Neural cell (in vitro differentiated cells): ENCODE data around the gene LRIG1. TPM values are rescaled to one million over a fixed set of nuclear protein-coding genes. Genes with fewer than 3 reads are reported as not detected.

Experiments
- H2AFZ ChIP-seq: fragments of 200-600, 300-800 bp; sonication (generic), shearing (Covaris generic); 2 replicates; pipeline ENCODE4 v1.6.0; 2014; ENCODE audit warnings: low read depth, mild to moderate bottlenecking, antibody characterized with exemption, low read length, moderate library complexity
- H3F3A ChIP-seq: fragments of 200-600 bp; shearing (Covaris generic); 2 replicates; pipeline ENCODE4 v1.6.1; 2016; ENCODE audit warnings: mild to moderate bottlenecking, moderate library complexity, mixed read lengths, antibody characterized with exemption, low read length; ENCODE audit not compliant: insufficient read depth, poor library complexity, severe bottlenecking
- H3K27ac ChIP-seq: fragments of 200-600, 300-800 bp; sonication (generic), shearing (Covaris generic); 2 replicates; pipeline ENCODE4 v1.5.1; 2014; ENCODE audit warnings: mild to moderate bottlenecking, low read length, moderate library complexity
- H3K27me3 ChIP-seq: fragments of 300-800, 200-600 bp; sonication (generic), shearing (Covaris generic); 2 replicates; pipeline ENCODE4 v1.6.0; 2014; ENCODE audit warnings: mild to moderate bottlenecking, low read depth, low read length, moderate library complexity; ENCODE audit not compliant: insufficient read depth
- H3K36me3 ChIP-seq: fragments of 300-800, 200-600 bp; sonication (generic), shearing (Covaris generic); 2 replicates; pipeline ENCODE4 v1.5.1; 2014; ENCODE audit warnings: mild to moderate bottlenecking, antibody characterized with exemption, low read length, moderate library complexity; ENCODE audit not compliant: insufficient read depth
- H3K4me2 ChIP-seq: fragments of 300-800, 200-600 bp; sonication (generic), shearing (Covaris generic); 2 replicates; pipeline ENCODE4 v1.6.0; 2014; ENCODE audit warnings: mild to moderate bottlenecking, low read length
- H3K4me3 ChIP-seq: fragments of 300-800, 200-600 bp; sonication (generic), shearing (Covaris generic); 2 replicates; pipeline ENCODE4 v1.5.1; 2014; ENCODE audit warnings: mild to moderate bottlenecking, low read length, moderate library complexity
- H3K79me2 ChIP-seq: fragments of 200-600 bp; shearing (Covaris generic); replicated peaks from 2 replicates; pipeline ENCODE4 v1.6.0; 2014; ENCODE audit warnings: mild to moderate bottlenecking, low read length, moderate library complexity; ENCODE audit not compliant: insufficient read depth
- H3K9ac ChIP-seq: fragments of 300-800, 200-600 bp; sonication (generic), shearing (Covaris generic); 2 replicates; pipeline ENCODE4 v1.6.1; 2016; ENCODE audit warnings: mild to moderate bottlenecking, low read length, mixed read lengths
- H3K9me2 ChIP-seq: fragments of 200-600 bp; shearing (Covaris generic); 2 replicates; pipeline ENCODE4 v1.6.1; 2016; ENCODE audit warnings: mild to moderate bottlenecking, low read length, mixed read lengths; ENCODE audit not compliant: insufficient read depth
- H3K9me3 ChIP-seq: fragments of 200-600, 300-800 bp; sonication (generic), shearing (Covaris generic); 2 replicates; pipeline ENCODE4 v1.6.1; 2016; ENCODE audit warnings: mild to moderate bottlenecking, mixed run types, low read length, moderate library complexity, mixed read lengths
- H4K20me1 ChIP-seq: fragments of 200-600 bp; shearing (Covaris generic); 2 replicates; pipeline ENCODE4 v1.6.1; 2016; ENCODE audit warnings: mild to moderate bottlenecking, mixed run types; ENCODE audit not compliant: insufficient read depth
- CTCF ChIP-seq: fragments of 450-650 bp; IDR thresholded peaks from 2 replicates; pipeline ENCODE4 v1.5.1; 2014; ENCODE audit warnings: antibody characterized with exemption, mild to moderate bottlenecking, moderate library complexity; ENCODE audit not compliant: poor library complexity, severe bottlenecking
- EP300 ChIP-seq: fragments of 450-650 bp; conservative IDR thresholded peaks from 2 replicates; pipeline ENCODE4 v1.6.1; 2014; ENCODE audit warnings: antibody characterized with exemption, mild to moderate bottlenecking, moderate library complexity; ENCODE audit not compliant: poor library complexity, severe bottlenecking
- EZH2 ChIP-seq: fragments of 200-600, 300-800 bp; shearing (Covaris generic), sonication (generic); IDR thresholded peaks from 2 replicates; pipeline ENCODE4 v1.6.1; 2014; ENCODE audit warnings: antibody characterized with exemption, low read length, borderline replicate concordance, mild to moderate bottlenecking; ENCODE audit not compliant: insufficient read depth, poor library complexity, severe bottlenecking
- MXI1 ChIP-seq: fragments of 450-650 bp; conservative IDR thresholded peaks from 2 replicates; pipeline ENCODE4 v1.6.1; 2014; ENCODE audit warnings: antibody characterized with exemption, mild to moderate bottlenecking; ENCODE audit not compliant: poor library complexity, severe bottlenecking
- POLR2AphosphoS5 ChIP-seq: IDR thresholded peaks from 2 replicates; pipeline ENCODE4 v1.6.1; 2012
- RAD21 ChIP-seq: fragments of 450-650 bp; conservative IDR thresholded peaks from 2 replicates; pipeline ENCODE4 v1.6.1; 2014; ENCODE audit warnings: antibody characterized with exemption, mild to moderate bottlenecking, moderate library complexity
- REST ChIP-seq: IDR thresholded peaks from 2 replicates; pipeline ENCODE4 v1.6.1; 2012; ENCODE audit warnings: borderline replicate concordance
- SMC3 ChIP-seq: fragments of 450-650 bp; conservative IDR thresholded peaks from 2 replicates; pipeline ENCODE4 v1.6.1; 2014; ENCODE audit warnings: antibody characterized with exemption, mild to moderate bottlenecking, moderate library complexity; ENCODE audit not compliant: poor library complexity
- TAF1 ChIP-seq: IDR thresholded peaks from 2 replicates; pipeline ENCODE4 v1.6.1; 2012; ENCODE audit warnings: low read depth
- polyA plus RNA-seq: library from polyadenylated mRNA; depleted of rRNA; stranded (reverse); fragments of >200 nt; gene quantifications from 2 replicates; pipeline ENCODE4 v1.2.3, GENCODE V29; 2014

Gene LRIG1
- polyA plus RNA-seq, 1 donor from 2014 or later = 7.1 TPM

GRCh38 chr3:66492071-66492470, 8.8 kb downstream of the LRIG1 start:
- H2AFZ ChIP-seq = no peak overlapping the region

GRCh38 chr3:66490984-66491383, 9.8 kb downstream of the LRIG1 start:
- Histone ChIP-seq H4K20me1 (no peaks in the 10 kb centered on the region), H2AFZ (no peak overlapping the region), H3K4me2 (no peak overlapping the region), H3K4me3 (no peak overlapping the region), H3K9me3 (no peaks in the 10 kb centered on the region), H3K27ac (no peak overlapping the region), H3K9ac (no peak overlapping the region), H3F3A (no peaks in the 10 kb centered on the region), H3K36me3 (no peaks in the 10 kb centered on the region), H3K79me2 (peaks cover 77% of the 10 kb centered on the region), H3K27me3 (no peaks in the 10 kb centered on the region), H3K9me2 (no peaks in the 10 kb centered on the region)
- no peak for TF ChIP-seq MXI1
- no peak for TF ChIP-seq EZH2
- no peak for TF ChIP-seq RAD21
- TF ChIP-seq SMC3 = no peak
- TF ChIP-seq TAF1 = no peak
- TF ChIP-seq CTCF = no peak
- no peak for TF ChIP-seq POLR2AphosphoS5

More at GRCh38 chr3:66492071-66492470, 8.8 kb downstream of the LRIG1 start:
- H4K20me1 ChIP-seq = no peaks in the 10 kb centered on the region
- H3K27ac ChIP-seq = no peak overlapping the region
- H3K36me3 ChIP-seq = no peaks in the 10 kb centered on the region
- no peaks in the 10 kb centered on the region for H3K9me2 ChIP-seq
- H3F3A ChIP-seq = no peaks in the 10 kb centered on the region
- no peak for TF ChIP-seq CTCF
- TF ChIP-seq REST = no peak
- no peak for TF ChIP-seq MXI1
- no peak for TF ChIP-seq EP300
- no peak for TF ChIP-seq SMC3
- no peak for TF ChIP-seq POLR2AphosphoS5
- TF ChIP-seq TAF1 = no peak
- TF ChIP-seq EZH2 = no peak
- TF ChIP-seq RAD21 = no peak
- H3K4me2 ChIP-seq = no peak overlapping the region
- H3K9ac ChIP-seq = no peak overlapping the region
- no peak overlapping the region for H3K4me3 ChIP-seq
- H3K27me3 ChIP-seq = peaks cover 3% of the 10 kb centered on the region
- H3K79me2 ChIP-seq = peaks cover 80% of the 10 kb centered on the region
- no peaks in the 10 kb centered on the region for H3K9me3 ChIP-seq
